HepG2 (cell line): Measurements from ENCODE around the gene CYP2S1. TPM values are rescaled to one million over a fixed set of nuclear protein-coding genes. Genes with fewer than 3 reads are reported as not detected.

Experiments
- ARID3A ChIP-seq: IDR thresholded peaks from 2 replicates; pipeline ENCODE4 v1.6.1; 2012; ENCODE audit warnings: low read depth, low read length, improper control_type of control experiment
- FOXP4 ChIP-seq: sonication (generic); formaldehyde crosslinking; IDR thresholded peaks from 2 replicates; pipeline ENCODE4 v1.4.0; 2020; ENCODE audit warnings: missing genetic modification reagents
- HOMEZ ChIP-seq: IDR thresholded peaks from 2 replicates; pipeline ENCODE4 v1.6.1; 2016; ENCODE audit warnings: low read depth
- KLF16 ChIP-seq, 2 experiments: sonication (generic) in 1 of 2; formaldehyde crosslinking in 1 of 2; IDR thresholded peaks; 2 replicates each; pipeline versions ENCODE4 v1.6.1 to v1.8.0; 2016 to 2023; ENCODE audit warnings: missing genetic modification reagents in 2 of 2, missing compliant biosample characterization in 1 of 2
- KLF6 ChIP-seq: IDR thresholded peaks from 2 replicates; pipeline ENCODE4 v1.8.0; 2016; ENCODE audit warnings: missing biosample characterization, missing genetic modification reagents
- MYC ChIP-seq: sonication (generic); formaldehyde crosslinking; IDR thresholded peaks from 2 replicates; pipeline ENCODE4 v1.9.0; 2021; ENCODE audit warnings: missing genetic modification reagents, borderline replicate concordance
- NRL ChIP-seq: sonication (generic); formaldehyde crosslinking; IDR thresholded peaks from 2 replicates; pipeline ENCODE4 v1.5.0; 2020; ENCODE audit warnings: missing genetic modification reagents, mild to moderate bottlenecking, moderate library complexity, borderline replicate concordance
- PRDM10 ChIP-seq: sonication (generic); formaldehyde crosslinking; IDR thresholded peaks from 2 replicates; pipeline ENCODE4 v1.4.0; 2020; ENCODE audit warnings: low read depth, missing genetic modification reagents
- SOX13 ChIP-seq, 3 experiments: fragments of 450-650 bp in 1 of 3; sonication (generic) in 1 of 3; formaldehyde crosslinking in 1 of 3; IDR thresholded peaks in 2 of 3; conservative IDR thresholded peaks in 1 of 3; 2 replicates each; pipeline versions ENCODE4 v1.5.0 to v1.6.1; 2016 to 2020; ENCODE audit warnings: antibody characterized with exemption in 1 of 3, mild to moderate bottlenecking in 1 of 3, missing compliant biosample characterization in 1 of 3, missing genetic modification reagents in 1 of 3, moderate library complexity in 1 of 3
- TARDBP ChIP-seq: sonication (generic); formaldehyde crosslinking; IDR thresholded peaks from 2 replicates; pipeline ENCODE4 v1.8.0; 2022; ENCODE audit warnings: mild to moderate bottlenecking, missing genetic modification reagents
- ZBTB26 ChIP-seq: IDR thresholded peaks from 2 replicates; pipeline ENCODE4 v1.6.1; 2016; ENCODE audit warnings: missing compliant biosample characterization, missing genetic modification reagents, borderline replicate concordance
- ZNF414 ChIP-seq: sonication (generic); formaldehyde crosslinking; IDR thresholded peaks from 2 replicates; pipeline ENCODE4 v1.5.0; 2020; ENCODE audit warnings: missing genetic modification reagents
- ZNF577 ChIP-seq: sonication (generic); formaldehyde crosslinking; IDR thresholded peaks from 2 replicates; pipeline ENCODE4 v1.4.0; 2020; ENCODE audit warnings: mild to moderate bottlenecking, low read depth, missing genetic modification reagents, borderline replicate concordance
- ZNF614 ChIP-seq: IDR thresholded peaks from 2 replicates; pipeline ENCODE4 v1.6.1; 2018; ENCODE audit warnings: missing biosample characterization, missing genetic modification reagents, inconsistent platforms, borderline replicate concordance
- polyA plus RNA-seq, 8 experiments: library from polyadenylated mRNA; depleted of rRNA in 3 of 8; stranded (reverse) in 7 of 8; unstranded in 1 of 8; fragments of >200 nt; fragmentation: Illumina TruSeq in 4 of 8; extraction: Trizol in 4 of 8; gene quantifications; 2 replicates each; pipeline versions ENCODE4 v1.2.1 to v1.2.3, GENCODE V29; 2011 to 2016; ENCODE audit warnings: low read depth in 4 of 8, missing spikeins in 1 of 8, mixed read lengths in 1 of 8; ENCODE audit not compliant: insufficient read depth in 1 of 8
- total RNA-seq, 5 experiments: library from RNA; depleted of rRNA; stranded (reverse); fragments of >200 nt; fragmentation: Illumina TruSeq; extraction: Trizol; gene quantifications; 2 replicates each; pipeline ENCODE4 v1.2.3, GENCODE V29; 2016; ENCODE audit warnings: low read depth in 1 of 5

Gene CYP2S1
- total and polyA plus RNA-seq, 2 of the 13 experiments (the other 11 are each of a cell fraction or from before 2014, with no cell fraction given) = 0.09 to 2.1 TPM

- TF ChIP-seq PRDM10 (CRISPR knock-in tag) (no peak), KLF16 (CRISPR knock-in tag; IDR thresholded peaks at IDR 0.05) (0 out of 4 replicates have a peak, but pooled peaks of 1 of the 2 experiments have one; percentile 37), FOXP4 (CRISPR knock-in tag) (peak; percentile 53), KLF6 (CRISPR knock-in tag) (0 out of 2 replicates have a peak, but pooled peaks have one; percentile 26), HOMEZ (CRISPR knock-in tag) (peak; percentile 24; the same call in 1 of the 2 replicates), ZNF614 (CRISPR knock-in tag) (no peak), SOX13 (IDR thresholded peaks at IDR 0.05) (no peak), SOX13 (CRISPR knock-in tag; conservative IDR thresholded peaks at IDR 0.05 in 1 of 2, IDR thresholded peaks at IDR 0.05 in 1 of 2) (peak in 1 of 2 experiments; percentile 49; a peak in 1 of 4 replicates), ARID3A (peak; percentile 33; the same call in 1 of the 2 replicates), TARDBP (CRISPR knock-in tag) (0 out of 2 replicates have a peak, but pooled peaks have one; percentile 13), ZNF414 (CRISPR knock-in tag) (no peak), ZNF577 (CRISPR knock-in tag) (no peak), ZBTB26 (CRISPR knock-in tag) (peak; percentile 38; the same call in 1 of the 2 replicates), MYC (CRISPR knock-in tag) (0 out of 2 replicates have a peak, but pooled peaks have one; percentile 25), NRL (no peak)
Measured at GRCh38 chr19:41175801-41176777, 16.9 kb upstream of the CYP2S1 start (continued).
